Measurements from ENCODE around the gene WAC. TPM values are rescaled to one million over a fixed set of nuclear protein-coding genes. Genes with fewer than 3 reads are reported as not detected.
"Not testable (repeated sequence)": the region's sequence is repeated elsewhere in the genome, so short reads cannot be mapped to it uniquely, and the experiment has no call there.

The WAC gene
- total RNA-seq, 1 donor from 2014 or later, result 100 TPM

DNA sequence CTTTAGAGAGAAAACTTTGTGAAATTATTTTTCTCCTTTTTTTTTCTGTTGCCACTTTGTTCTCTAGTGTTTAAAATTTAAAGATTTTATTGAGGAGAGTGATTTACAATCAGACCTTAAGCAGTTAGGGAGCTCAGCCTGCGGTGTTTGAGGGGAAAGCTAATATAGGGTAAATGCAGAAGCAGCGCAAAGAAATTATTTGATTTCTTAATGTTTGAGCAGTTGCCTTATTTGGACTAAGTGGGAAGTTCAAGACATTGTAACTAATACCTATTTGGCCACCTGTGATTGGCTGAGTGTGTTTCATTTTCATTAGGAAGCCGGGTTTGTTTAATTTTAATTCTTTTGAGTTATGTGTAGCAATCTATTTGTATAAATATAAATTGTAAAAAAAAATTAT lies 25.3 kb downstream of the WAC start:
- intact Hi-C loops (cut with DNase I), result no loop called here
- ATAC-seq (no peak), DNase-seq (ENCODE audit: missing footprints) (no peak)

DNA sequence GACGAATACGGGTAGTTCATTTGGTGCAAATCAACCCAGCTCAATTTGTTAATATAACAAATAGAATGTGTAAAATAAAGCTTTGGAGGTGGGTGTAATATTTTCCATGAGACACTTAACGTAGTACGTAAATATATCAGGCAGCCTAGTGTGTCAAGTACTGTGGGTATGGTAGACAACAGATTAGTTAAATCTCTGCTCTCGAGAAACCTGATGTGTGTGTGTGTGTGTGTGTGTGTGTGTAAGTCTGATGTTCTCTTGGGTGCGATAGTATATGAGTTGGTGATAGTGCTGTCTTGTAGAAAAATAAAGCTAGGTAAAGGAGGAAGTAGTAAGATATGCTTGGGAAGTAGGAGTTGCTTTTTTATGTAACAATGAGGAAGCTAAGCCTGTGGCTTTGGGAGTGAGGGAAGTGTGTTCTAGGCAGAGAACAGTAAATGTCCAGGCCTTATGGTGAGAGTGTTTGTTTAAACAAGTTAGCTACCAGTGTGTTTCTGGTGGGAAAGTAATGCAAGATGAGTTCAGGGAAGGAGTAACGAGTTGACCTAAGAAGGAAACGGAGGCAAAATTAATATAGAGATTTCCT lies 26.1 kb downstream of the WAC start:
- intact Hi-C loops (cut with DNase I), result no loop called here
- DNase-seq (ENCODE audit: missing footprints) (no peak), ATAC-seq (peak; percentile 29)

DNA sequence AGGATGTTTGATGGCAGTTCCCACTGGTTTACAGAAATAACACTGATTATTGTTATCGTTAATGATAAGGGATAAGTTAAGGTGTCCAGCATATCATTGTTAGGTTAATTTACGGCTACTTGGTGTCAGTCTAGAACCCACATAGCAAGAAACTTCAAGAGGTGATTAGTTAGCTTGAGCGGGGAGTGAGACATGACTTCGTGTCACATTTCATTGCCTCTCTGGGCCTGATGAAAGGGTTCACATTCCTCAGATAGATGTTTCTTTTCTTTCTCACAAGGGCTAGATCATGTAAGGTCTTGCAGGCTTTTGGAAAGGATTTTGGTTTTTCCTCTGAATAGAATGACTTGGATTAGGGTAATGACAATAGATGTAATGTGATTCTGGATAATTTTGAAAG lies 26.7 kb downstream of the WAC start:
- ATAC-seq (no peak), DNase-seq (ENCODE audit: missing footprints) (no peak)
- intact Hi-C loops (cut with DNase I), result no loop called here

DNA sequence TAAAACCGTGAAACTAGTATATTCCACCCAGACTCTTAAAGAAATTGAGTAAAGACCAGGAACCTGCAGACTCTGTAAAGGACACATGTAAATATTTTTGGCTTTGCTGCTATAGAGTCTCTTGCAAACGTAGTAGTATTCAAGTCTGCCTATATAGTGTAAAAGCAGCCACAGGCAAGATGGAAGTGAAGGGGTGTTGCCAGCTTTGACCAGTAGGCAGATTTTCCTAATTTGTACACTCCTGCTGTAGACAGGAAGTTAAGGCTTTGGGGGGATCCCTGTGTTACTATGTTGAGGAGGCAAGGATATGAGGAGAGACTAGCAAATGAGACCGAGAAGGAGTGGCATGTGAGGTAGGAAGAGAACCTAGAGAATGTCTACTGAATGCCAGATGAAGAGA lies 27.7 kb downstream of the WAC start:
- ATAC-seq, result no peak
- DNase-seq (ENCODE audit: missing footprints), result no peak
- intact Hi-C loops (cut with DNase I), result no loop called here

DNA sequence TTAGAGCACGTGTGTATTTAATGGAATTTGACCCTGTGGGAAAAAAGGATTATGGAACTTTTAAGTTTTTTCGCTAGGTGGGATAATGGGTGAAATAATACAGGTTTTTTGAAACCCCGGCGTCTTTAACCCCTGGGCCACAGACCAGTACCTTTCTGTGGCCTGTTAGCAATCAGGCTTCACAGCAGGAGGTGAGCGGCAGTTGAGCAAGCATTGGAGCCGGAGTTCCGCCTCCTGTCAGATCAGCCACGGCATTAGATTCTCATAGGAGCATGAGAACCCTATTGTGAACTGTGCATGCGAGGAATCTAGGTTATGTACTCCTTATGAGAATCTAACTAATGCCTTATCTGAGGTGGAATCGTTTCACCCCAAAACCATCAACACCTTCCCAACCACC lies 28.6 kb downstream of the WAC start:
- intact Hi-C loops (cut with DNase I), result no loop called here
- ATAC-seq (no peak), DNase-seq (ENCODE audit: missing footprints) (no peak)

DNA sequence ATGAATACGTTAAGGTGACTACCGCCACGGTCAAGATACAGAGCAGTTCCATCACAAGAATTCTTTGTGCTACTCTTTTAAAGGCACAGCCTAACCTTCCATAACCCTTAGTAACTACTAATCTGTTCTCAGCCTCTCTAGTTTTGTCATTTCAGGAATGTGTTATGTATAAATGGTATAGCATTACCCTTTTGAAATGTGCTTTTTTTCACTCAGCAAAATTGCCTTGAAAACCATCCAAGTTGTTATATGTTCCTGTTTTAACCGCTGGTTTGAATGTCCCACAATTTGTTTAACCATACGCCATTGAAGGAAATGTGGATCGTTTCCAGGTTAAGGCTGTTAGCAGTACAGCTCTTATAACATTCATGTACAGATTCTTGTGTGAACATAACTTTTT lies 32.0 kb downstream of the WAC start:
- intact Hi-C loops (cut with DNase I), result no loop called here
- no peak for ATAC-seq
- DNase-seq (ENCODE audit: missing footprints), result no peak

DNA sequence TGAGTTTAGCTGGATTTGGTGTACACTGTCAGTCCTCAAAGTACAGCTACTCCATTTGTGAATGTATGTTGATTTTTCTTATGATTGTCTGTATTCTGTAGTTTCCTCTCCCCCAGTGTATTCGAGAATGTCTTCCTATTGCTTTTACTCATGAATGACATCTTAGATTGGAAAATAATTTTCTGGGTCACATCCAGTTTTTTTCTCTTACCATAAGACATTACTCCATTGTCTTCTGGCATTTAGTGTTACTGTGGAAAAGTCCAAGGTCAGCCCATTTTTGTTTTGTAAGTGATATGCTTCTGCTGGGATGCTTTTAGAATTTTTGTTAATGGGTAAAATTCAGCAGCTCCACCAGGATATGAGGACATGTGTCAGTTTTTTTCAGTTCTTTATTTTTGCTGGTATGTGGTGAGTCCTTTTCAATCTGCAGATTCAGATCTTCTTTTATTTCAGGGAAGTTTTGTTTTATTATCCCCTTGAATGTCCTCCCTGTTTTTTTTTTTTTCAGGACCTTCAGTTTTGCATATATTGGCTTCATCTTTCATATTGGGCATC lies 33.6 kb downstream of the WAC start:
- intact Hi-C loops (cut with DNase I), result no loop called here
- peak; percentile 15 for ATAC-seq
- no peak for DNase-seq (ENCODE audit: missing footprints)

DNA sequence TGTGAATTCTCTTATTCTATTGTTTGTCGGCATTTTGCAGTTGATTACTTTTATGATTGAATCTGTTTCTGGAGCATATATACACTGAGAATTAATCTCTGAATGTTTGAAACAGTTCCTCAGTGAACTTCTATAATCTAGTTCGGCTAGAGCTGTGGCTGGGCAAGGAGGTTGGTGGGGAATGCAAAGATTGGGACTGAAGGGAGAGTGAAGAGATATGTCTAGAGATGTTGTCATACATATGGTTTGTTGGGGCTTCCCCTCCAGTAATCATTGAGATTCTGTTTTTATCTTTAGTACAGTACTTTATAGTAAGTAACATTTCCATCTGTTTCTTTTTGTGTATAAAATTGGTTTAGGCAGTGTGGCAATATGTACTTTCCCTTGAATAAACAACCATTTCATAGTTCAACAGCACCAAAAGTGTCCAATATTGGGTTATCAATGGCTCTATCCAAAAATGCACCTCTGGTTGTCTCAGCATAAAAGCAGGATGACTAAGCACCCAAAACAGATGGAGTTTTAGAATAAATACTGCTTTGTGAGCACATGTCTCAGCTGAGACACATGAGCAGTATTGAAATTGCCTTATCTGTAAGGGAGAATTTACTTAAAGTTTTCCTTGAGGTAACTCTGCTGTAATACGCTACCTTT lies 36.7 kb downstream of the WAC start:
- intact Hi-C loops (cut with DNase I), result no loop called here
- ATAC-seq, result no peak

DNA sequence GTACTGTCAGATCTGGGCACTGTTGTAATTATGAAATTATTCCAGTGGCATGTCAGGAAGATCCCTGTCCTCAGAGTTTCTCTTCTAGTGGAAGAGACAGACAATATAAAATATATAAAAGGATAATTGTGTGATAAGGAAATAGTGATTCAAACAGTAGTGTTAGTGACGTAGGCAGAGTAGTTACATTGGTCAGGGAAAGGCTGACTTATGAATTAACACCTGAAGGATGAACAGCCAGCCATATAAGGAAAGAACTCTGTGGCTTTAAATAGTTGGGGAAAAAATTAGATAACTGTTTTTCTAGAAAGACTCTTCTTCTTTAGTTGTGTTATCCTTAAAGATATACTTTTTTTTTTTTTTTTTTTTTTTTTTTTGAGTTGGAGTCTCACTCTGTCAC lies 37.7 kb downstream of the WAC start:
- no peak for ATAC-seq
- DNase-seq (ENCODE audit: missing footprints), result no peak
- intact Hi-C loops (cut with DNase I), result no loop called here

More for the DNA sequence above, 36.7 kb downstream of the WAC start:
- no peak for DNase-seq (ENCODE audit: missing footprints)

DNA sequence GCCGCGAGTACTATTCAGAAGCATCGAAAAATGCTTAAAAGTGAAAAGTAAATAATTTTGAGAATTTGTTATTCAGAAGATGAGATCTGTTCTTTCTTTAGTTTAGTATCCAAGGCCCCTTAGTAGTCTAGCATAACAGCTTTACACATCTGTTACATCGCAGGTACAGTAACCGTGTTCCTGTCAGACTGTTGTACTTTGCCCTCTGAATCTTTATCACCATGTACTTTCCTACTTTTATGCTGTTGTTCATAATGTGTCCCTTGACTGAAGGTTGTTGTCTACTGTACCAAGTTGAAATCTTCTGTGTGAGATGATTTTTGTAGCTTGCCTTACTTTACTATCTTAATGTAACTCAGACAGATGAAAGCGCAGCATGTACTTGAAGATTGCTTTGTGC lies 38.3 kb downstream of the WAC start:
- no peak for ATAC-seq
- intact Hi-C loops (cut with DNase I), result no loop called here
- no peak for DNase-seq (ENCODE audit: missing footprints)

DNA sequence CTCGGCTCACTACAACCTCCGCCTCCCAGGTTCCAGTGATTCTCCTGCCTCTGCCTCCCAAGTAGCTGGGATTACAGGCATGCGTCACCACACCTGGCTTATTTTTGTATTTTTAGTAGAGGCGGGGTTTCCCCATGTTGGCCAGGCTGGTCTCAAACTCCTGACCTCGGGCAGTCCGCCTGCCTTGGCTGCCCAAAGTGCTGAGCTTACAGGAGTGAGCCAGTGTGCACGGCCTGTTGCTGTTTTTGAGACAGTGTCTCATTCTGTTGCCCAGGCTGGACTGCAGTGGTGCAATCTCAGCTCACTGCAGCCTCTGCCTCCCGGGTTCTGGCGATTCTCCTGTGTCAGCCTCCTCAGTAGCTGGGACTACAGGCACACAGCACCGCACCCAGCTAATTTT lies 41.3 kb downstream of the WAC start:
- intact Hi-C loops (cut with DNase I); ATAC-seq; DNase-seq (ENCODE audit: missing footprints): not testable (repeated sequence)

DNA sequence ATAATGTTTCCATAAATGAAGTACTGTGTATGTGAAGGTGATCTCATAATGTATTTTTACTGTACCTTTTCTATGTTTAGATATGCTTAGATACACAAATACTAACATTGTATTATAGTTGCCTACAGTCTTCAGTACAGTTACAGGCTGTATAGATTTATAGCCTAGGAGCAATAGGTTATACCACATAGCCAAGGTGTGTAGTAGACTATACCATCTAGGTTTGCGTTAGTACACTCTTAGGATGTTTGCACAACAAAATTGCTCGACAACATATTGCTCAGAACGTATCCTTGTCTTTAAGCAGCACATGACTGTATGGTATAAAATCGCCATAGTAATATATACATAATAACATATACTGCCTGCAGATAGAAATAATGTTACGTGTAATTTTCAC lies 42.9 kb downstream of the WAC start:
- no peak for ATAC-seq
- no peak for DNase-seq (ENCODE audit: missing footprints)
- intact Hi-C loops (cut with DNase I), result no loop called here

DNA sequence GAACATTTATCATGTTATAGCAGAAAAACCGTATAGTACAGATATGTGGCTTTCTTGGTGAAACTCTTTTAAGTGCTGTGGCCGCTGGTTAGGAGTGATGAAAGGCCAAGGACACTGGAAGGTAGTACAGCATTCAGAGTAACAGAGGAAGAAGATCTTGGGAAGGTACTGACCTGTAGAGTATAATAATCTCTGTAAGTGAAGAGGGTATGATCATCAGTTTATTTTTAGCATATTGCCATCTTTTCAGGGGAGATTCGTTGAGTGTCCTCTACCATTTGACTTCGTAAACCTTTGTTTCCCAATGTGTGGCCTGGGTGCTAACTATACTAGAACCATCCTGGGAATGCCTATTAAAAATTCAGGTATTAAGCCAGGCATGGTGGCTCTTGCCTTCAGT lies 44.6 kb downstream of the WAC start:
- ATAC-seq (no peak), DNase-seq (ENCODE audit: missing footprints) (no peak)
- intact Hi-C loops (cut with DNase I), result no loop called here

DNA sequence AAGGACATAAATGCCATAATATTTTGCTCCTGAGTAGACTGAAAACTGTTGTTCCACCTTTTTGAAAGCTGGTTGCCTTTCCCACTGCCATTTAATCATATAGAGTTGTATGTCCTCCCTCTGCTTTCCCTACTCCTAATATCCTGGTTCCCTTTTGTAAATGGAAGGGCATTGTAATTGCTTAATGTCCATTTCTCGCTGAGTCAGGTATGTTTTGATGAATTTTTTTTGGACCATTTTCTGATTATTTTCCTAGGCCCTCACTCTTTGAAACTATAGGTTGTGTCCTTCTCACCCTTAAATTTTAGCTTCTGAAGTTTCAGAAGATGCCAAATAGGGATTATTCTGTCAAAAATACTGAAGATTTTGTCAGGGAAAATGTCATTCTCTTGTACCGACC lies 45.5 kb downstream of the WAC start:
- intact Hi-C loops (cut with DNase I), result no loop called here
- DNase-seq (ENCODE audit: missing footprints), result no peak
- no peak for ATAC-seq

DNA sequence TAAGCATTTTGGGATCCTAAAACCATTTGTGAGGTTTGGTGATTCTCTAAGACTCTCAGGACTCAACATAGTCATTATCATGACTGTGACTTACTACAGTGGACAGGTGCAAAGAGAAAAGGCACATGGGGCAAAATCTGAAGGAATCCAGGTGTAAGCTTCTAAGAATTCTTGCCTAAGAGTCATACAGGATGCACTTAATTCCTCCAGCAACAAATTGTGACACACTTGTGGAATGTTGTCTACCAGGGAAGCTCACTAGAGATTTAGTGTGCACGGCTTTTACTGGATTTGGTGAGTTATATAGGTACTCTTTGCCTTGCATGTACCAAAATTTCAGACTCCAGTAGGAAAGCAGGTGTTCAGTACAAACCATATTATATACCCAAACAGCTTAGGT lies 47.9 kb downstream of the WAC start:
- no peak for ATAC-seq
- intact Hi-C loops (cut with DNase I), result no loop called here
- no peak for DNase-seq (ENCODE audit: missing footprints)

DNA sequence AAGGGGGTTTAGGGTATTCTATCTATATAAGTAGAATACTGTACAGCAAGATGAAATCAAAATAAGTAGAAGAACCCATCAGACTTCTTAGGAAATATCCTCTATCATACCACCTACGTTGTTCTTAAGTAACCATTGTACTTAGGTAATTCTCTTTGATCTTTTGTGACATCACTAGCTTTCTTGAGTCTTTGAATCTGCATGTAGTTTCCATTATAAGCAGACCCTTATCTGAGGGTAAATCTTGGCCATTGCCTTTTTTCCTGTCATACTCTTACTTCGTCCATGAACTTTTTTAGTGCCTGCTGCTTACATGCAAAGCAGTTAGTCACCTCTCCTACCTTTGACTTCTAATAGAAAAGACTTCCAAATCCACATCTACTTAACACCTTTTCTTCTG lies 49.0 kb downstream of the WAC start:
- no peak for DNase-seq (ENCODE audit: missing footprints)
- no peak for ATAC-seq
- intact Hi-C loops (cut with DNase I), result no loop called here

DNA sequence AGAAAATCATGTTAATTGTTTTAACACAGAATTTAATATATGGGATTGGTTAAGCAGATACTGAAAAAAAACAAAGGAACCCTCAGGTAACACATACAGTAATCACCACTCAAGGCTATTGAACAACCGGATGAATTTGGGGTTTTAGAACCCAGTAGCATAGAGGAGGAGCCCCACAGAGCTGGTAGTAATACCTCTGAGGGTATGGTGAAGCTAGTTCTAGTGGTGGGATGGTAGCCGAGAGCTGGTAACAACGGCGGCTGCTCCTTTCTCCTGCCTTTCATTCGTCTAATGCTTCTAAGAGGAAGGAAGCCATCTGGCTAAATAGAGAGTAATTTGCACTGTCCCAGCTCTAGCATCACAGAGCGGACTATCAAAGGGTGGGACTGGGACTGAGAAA lies 52.2 kb downstream of the WAC start:
- DNase-seq (ENCODE audit: missing footprints) (no peak), ATAC-seq (no peak)
- intact Hi-C loops (cut with DNase I), result loop anchor here (5.0 kb wide), 1 partner anchor 153 kb away; no protein-coding TSS in a partner anchor

DNA sequence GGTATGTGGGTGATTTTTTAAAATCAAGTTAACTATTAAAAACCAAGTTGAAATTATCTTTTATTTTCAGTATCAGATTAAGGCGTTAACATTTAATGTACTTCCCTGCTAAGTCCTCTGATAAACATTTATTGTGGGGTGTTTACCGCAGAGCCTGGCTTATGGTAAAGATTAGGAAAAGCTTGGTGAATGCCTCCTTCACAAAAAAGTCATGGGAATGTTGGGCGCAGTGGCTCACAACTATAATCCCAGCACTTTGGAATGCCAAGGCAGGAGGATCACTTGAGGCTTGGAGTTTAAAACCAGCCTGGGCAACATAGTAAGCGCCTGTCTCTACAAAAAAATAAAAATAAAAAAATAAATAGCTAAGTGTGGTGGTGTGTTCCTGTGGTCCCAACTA lies 53.3 kb downstream of the WAC start:
- intact Hi-C loops (cut with DNase I), result loop anchor here (5.0 kb wide), 1 partner anchor 154 kb away; no protein-coding TSS in a partner anchor
- ATAC-seq (no peak), DNase-seq (ENCODE audit: missing footprints) (no peak)

DNA sequence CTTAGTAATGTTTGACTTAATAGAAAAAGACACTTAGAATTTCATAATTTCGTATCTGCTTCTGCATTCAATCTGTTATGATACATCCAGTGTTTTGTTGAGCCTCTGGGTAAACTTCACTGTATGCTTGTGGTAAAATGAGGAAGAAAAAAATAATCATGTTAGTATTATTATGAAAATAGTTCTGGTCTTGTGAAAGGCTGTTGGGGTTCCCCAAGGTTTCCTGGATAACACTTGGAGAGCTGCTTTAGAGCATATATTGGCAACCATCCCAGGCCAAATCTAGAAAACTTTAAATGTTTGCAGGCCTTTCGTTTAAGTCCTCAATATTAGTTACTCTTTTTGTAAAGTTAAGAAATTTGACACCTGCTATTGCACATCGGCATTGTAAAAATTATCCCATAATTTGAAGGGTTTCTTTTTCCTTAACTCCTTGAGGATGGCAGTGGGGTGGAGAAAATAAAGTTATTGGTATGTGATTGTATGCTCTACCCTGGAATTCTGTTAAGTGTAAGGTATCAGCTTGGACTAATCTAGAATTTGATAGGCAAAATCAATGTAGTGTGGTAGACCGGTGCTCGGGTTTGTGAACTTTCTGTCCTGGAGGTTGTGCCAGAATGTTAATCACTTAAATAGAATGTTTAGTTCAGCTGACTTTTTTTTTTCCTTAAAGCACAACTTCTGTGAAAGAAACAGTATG lies 54.5 kb downstream of the WAC start:
- DNase-seq (ENCODE audit: missing footprints), result no peak
- ATAC-seq, result peak; percentile 26
- intact Hi-C loops (cut with DNase I), result loop anchor here (5.0 kb wide), 1 partner anchor 155 kb away; no protein-coding TSS in a partner anchor

DNA sequence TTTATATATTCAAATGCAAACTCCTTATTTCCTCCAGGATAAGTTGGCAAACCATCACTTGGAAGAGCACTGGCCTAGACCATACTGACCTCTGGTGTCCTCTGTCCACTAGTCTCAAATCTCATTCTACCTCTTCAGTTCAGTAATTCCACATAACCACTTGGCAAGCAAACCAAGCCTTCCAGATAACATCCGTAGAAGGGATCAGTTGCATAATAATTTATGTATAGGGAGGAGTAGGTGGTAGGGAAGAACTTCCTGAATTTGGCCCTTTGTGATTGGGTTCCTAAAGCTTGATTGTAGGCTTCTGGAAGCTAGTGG lies 55.0 kb downstream of the WAC start:
- DNase-seq (ENCODE audit: missing footprints), result no peak
- intact Hi-C loops (cut with DNase I), result loop anchor here (5.0 kb wide), 1 partner anchor 156 kb away; no protein-coding TSS in a partner anchor
- ATAC-seq, result peak; percentile 82
